SK-N-SH (cell line): ENCODE measurements around the gene NUSAP1.

Experiments
- CTCF ChIP-seq: fragments of 200-600 bp; sonication (generic); IDR thresholded peaks from 2 replicates; pipeline ENCODE4 v1.6.1; 2017; ENCODE audit warnings: antibody characterized with exemption, mild to moderate bottlenecking, moderate library complexity
- EZH2phosphoT487 ChIP-seq: fragments of 200-600 bp; sonication (generic); IDR thresholded peaks from 2 replicates; pipeline ENCODE4 v1.6.1; 2017; ENCODE audit warnings: low read depth, mixed run types, mild to moderate bottlenecking, antibody characterized with exemption, moderate library complexity, borderline replicate concordance
- FOXM1 ChIP-seq: IDR thresholded peaks from 2 replicates; pipeline ENCODE4 v1.4.0; 2012; ENCODE audit warnings: low read depth, mild to moderate bottlenecking
- PBX3 ChIP-seq: IDR thresholded peaks from 2 replicates; pipeline ENCODE4; 2012
- POLR2AphosphoS5 ChIP-seq: IDR thresholded peaks from 2 replicates; pipeline ENCODE4 v1.6.1; 2012; ENCODE audit warnings: low read depth, low read length
- RFX5 ChIP-seq: IDR thresholded peaks from 2 replicates; pipeline ENCODE4 v1.6.1; 2012; ENCODE audit warnings: mild to moderate bottlenecking, improper control_type of control experiment, low read length
- TEAD4 ChIP-seq: IDR thresholded peaks from 2 replicates; pipeline ENCODE4 v1.4.0; 2012; ENCODE audit warnings: mild to moderate bottlenecking, borderline replicate concordance; ENCODE audit not compliant: insufficient read depth
- YY1 ChIP-seq: IDR thresholded peaks from 2 replicates; pipeline ENCODE4 v1.4.0; 2012; ENCODE audit warnings: low read depth, mild to moderate bottlenecking
- TF ChIP-seq, protein P1 (sequence below): fragments of 150-350 bp; IDR thresholded peaks from 2 replicates; pipeline ENCODE4 v1.6.1; 2017; ENCODE audit warnings: antibody characterized with exemption, low read length, low read depth, borderline replicate concordance

DNA sequence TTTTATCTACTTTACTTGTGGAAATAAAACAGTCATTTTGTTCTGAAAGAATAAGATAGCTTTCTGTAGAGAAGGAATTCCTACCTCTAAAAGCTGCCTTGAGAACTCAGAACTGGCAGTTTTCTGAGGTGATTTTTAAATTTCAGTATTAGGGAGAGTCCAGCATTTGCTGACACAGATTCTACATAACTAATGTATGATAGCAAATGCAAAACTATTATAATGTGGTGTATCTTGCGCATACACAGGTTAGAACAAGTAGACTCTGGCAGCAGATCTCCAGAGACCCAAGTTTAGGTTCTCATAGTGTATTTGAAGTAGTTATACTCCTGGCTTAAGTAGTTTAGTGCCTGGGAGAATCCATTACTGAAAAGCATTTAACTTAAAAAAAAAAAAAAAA is 31.1 kb upstream of the NUSAP1 start:
- TF ChIP-seq RFX5 (no peak), POLR2AphosphoS5 (no peak), CTCF (no peak), EZH2phosphoT487 (no peak), YY1 (no peak), FOXM1 (no peak), PBX3 (no peak), TEAD4 (no peak)
- TF ChIP-seq, protein P1, sequence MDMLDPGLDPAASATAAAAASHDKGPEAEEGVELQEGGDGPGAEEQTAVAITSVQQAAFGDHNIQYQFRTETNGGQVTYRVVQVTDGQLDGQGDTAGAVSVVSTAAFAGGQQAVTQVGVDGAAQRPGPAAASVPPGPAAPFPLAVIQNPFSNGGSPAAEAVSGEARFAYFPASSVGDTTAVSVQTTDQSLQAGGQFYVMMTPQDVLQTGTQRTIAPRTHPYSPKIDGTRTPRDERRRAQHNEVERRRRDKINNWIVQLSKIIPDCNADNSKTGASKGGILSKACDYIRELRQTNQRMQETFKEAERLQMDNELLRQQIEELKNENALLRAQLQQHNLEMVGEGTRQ = no peak
